ENCODE measurements around the gene HPCAL1.

HPCAL1 gene

GRCh38 chr2:10392548-10392947, 89.8 kb downstream of the HPCAL1 start:
- CTCF ChIA-PET: no interaction called here
- TF ChIP-seq CTCF (conservative IDR thresholded peaks at IDR 0.05; ENCODE audit: low read depth): no peak
- DNase-seq (ENCODE audit: low spot score): no peak
- peak overlapping the region; percentile 34 for H3K27ac ChIP-seq
- POLR2A ChIA-PET (ENCODE audit: low non-redundant PET): no interaction called here

GRCh38 chr2:10392951-10393639, 90.4 kb downstream of the HPCAL1 start:
- ChIA-PET CTCF (no interaction called here), POLR2A (ENCODE audit: low non-redundant PET) (no interaction called here)
- no peak for TF ChIP-seq CTCF (conservative IDR thresholded peaks at IDR 0.05; ENCODE audit: low read depth)
- H3K27ac ChIP-seq: peak overlapping the region; percentile 34
- no peak for DNase-seq (ENCODE audit: low spot score)

GRCh38 chr2:10393640-10393982, 90.9 kb downstream of the HPCAL1 start:
- H3K27ac ChIP-seq: peak overlapping the region; percentile 34
- ChIA-PET POLR2A (ENCODE audit: low non-redundant PET) (no interaction called here), CTCF (interaction anchor here (0.5 to 0.7 kb wide), 3 partner anchors 153 to 323 kb away, joined by 3 to 7 read pairs (median 5); no protein-coding TSS in a partner anchor)
- DNase-seq (ENCODE audit: low spot score): no peak
- TF ChIP-seq CTCF (conservative IDR thresholded peaks at IDR 0.05; ENCODE audit: low read depth): no peak

- no peak for DNase-seq (ENCODE audit: low spot score)
- TF ChIP-seq CTCF (conservative IDR thresholded peaks at IDR 0.05; ENCODE audit: low read depth): no peak
- ChIA-PET CTCF (no interaction called here), POLR2A (ENCODE audit: low non-redundant PET) (interaction anchor here (0.6 kb wide), 1 partner anchor 104 kb away, joined by 3 read pairs; no protein-coding TSS in a partner anchor)
- H3K27ac ChIP-seq: no peak overlapping the region
Observed at GRCh38 chr2:10395893-10396292, 93.2 kb downstream of the HPCAL1 start.

- TF ChIP-seq CTCF (conservative IDR thresholded peaks at IDR 0.05; ENCODE audit: low read depth): no peak
- CTCF ChIA-PET: interaction anchor here (0.5 kb wide), 1 partner anchor 89 kb away, joined by 3 read pairs; no protein-coding TSS in a partner anchor
- H3K27ac ChIP-seq: no peak overlapping the region
- POLR2A ChIA-PET (ENCODE audit: low non-redundant PET): interaction anchor here (0.6 kb wide), 1 partner anchor 104 kb away, joined by 3 read pairs; no protein-coding TSS in a partner anchor
- no peak for DNase-seq (ENCODE audit: low spot score)
Observed at GRCh38 chr2:10396464-10396863, 93.8 kb downstream of the HPCAL1 start.

GRCh38 chr2:10397297-10397875, 94.7 kb downstream of the HPCAL1 start:
- TF ChIP-seq CTCF (conservative IDR thresholded peaks at IDR 0.05; ENCODE audit: low read depth): no peak
- H3K27ac ChIP-seq: peak overlapping the region; percentile 31
- DNase-seq (ENCODE audit: low spot score): no peak
- POLR2A ChIA-PET (ENCODE audit: low non-redundant PET): no interaction called here
- CTCF ChIA-PET: interaction anchor here (0.5 to 1.0 kb wide), 4 partner anchors 11 to 90 kb away, joined by 3 to 4 read pairs (median 3); no protein-coding TSS in a partner anchor
